Lung microvascular endothelial cell (primary cell): ENCODE measurements around the gene PRDX2. TPM values are rescaled to one million over a fixed set of nuclear protein-coding genes. Genes with fewer than 3 reads are reported as not detected.
A peak's percentile ranks its signal among the peaks of the same experiment; 100 is the strongest.
"Not testable (repeated sequence)": the region's sequence is repeated elsewhere in the genome, so short reads cannot be mapped to it uniquely, and the experiment has no call there.

ENCODE experiments used
- DNase-seq, 2 donors: peaks; one replicate each; pipeline versions ENCODE4 v3.0.0 to v3.0.0-alpha.2; 2010; ENCODE audit warnings: low read depth in 2 of 2
- total RNA-seq: library from RNA; depleted of rRNA; stranded (reverse); fragments of >200 nt; gene quantifications from 2 replicates; pipeline ENCODE4 v1.2.1, GENCODE V29; 2014

PRDX2 gene
- total RNA-seq, 1 donor from 2014 or later, result 189 TPM

DNA sequence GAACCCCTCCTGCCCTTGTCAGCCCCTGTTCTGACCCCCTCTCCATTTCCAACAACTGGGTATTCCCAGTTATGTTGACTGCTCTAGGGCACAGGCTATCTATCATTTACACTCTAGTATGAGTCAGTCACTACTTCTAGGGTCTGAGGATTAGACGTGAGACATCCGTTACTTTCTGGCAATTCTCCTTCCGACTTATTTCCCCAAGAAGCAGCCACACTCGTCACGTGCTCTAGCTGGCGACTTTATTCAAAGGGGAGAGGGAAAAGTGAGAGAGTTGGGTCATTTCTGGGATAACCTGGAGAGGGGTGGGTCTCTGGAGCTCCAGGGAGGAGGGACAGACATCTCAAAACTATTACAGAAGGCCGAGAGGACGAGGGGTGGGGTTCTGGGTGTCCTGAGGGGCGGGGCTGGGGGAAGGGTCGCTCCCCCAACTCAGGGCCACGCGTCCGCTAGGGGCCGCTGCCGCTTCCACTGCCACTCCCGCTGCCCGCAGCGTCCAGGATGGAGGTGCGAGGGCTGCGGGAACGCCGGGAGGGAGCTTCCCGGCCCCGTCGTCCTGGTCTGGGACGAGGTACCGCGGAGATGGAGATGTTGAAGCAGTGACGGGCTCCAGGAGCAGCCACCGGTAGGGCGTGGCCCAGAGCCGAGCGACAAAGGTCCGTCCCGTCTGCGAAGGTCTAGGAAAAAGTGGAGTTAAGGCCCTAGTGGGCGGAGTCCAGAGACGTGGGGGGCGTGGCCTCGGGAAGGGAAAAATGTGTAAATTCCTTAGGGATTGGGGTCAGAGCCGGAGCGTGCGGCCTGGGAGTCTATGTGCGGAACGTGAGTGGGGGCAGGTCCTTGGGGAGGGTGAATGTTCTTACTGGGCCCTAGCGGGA, 23.9 kb upstream of the PRDX2 start:
- peak in 1 of 2 donors; percentile 33 for DNase-seq

DNA sequence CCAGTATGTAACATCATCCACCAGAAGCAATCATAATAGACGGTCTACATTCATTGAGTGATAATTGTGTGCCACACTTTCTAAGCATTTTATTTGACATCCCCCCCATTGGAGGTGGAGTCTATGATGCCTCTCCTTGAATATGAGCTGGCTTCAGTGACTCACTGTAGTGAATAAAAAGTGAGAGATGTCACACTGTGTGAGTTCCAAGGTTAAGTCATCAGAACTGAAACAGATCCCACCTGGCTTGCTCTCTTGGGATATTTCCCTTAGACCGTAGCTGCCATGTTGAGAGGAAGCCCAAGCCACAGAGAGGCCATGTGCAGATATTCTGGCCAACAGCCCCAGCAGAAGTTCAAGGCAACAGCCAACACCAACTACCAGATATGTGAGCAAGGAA, 20.2 kb upstream of the PRDX2 start:
- no peak for DNase-seq

DNA sequence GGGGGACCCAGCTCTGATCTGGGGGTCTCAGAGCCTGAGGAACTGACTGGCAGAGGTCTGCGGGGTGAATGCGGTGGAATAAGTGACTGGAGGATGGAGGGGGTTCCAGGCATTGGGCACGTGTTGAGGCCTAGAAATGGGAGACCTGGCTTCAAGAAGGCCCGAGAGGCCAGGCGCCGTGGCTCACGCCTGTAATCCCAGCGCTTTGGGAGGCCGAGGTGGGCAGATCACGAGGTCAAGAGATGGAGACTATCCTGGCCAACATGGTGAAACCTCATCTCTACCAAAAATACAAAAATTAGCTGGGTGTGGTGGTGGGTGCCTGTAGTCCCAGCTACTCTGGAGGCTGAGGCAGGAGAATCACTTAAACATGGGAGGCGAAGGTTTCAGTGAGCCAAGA, 16.2 kb upstream of the PRDX2 start:
- DNase-seq, result not testable (repeated sequence)

DNA sequence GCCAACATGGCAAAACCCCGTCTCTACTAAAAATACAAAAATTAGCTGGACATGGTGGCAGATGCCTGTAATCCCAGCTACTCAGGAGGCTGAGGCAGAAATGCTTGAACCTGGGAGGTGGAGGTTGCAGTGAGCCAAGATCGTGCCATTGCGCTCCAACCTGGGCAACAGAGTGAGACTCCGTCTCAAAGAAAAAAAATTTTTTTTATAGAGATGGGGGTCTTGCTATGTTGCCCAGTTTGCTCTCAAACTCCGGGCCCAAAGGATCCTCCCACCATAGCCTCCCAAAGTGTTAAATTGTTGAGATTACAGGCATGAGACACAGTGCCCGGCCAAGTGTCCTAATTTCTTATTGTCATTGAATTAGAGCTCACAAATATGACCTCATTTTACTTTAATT, 15.6 kb upstream of the PRDX2 start:
- not testable (repeated sequence) for DNase-seq

DNA sequence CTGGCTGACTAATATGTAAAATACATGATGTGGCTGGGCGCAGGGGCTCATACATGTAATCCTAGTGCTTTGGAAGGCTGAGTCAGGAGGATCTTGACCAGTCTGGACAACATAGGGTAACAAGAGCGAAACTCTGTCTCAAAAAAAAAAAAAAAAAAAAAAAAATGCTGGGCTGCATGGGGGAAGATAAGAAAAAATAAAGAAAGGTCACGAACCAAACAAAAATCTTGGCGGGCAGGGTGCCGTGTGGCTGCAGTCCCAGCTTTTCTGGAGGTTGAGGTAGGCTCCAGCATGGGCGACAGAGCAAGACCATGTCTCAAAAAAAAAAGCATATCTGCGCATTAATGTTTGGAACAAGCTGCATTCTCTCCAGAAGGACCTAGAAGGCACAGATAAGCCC, 13.5 kb upstream of the PRDX2 start:
- DNase-seq, result no peak

DNA sequence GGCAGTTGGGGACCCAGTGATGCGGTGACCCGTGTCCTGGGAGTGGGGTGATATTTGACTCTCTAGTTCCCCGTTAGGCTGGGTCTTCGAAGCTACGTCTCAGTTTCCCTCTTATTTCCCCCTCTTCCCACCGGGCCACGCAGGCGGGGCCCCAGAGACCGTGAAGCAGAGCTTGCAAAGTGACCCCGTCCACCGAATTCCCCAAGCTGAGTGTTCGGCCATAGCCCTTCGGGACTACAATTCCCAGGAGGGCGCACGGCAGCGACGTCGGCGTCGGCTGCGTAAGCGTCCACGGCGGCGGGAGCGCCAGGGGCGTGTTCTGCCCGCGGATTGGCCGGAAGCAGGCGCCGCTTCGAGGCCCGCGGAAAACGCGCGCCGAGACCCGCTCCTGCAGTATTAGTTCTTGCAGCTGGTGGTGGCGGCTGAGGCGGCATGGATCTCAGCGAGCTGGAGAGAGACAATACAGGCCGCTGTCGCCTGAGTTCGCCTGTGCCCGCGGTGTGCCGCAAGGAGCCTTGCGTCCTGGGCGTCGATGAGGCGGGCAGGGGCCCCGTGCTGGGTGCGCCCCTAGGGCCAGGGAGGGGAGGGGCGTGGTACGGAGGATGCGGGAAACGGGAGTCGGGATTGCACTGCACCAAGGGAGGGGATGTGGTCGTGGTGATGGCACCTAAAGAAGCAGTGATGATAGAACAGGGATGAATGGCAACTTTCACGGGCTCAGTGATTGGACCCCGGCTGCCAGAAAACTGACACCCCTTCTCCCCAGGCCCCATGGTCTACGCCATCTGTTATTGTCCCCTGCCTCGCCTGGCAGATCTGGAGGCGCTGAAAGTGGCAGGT, 4.9 kb upstream of the PRDX2 start, which contains the start of gene RNASEH2A:
Gene RNASEH2A, plus strand, starts transcription at position 343 of the 840 bp plus-strand sequence. Its CDS starts 90 bp downstream, at position 433.
- DNase-seq, result peak; percentile 92 to 93

DNA sequence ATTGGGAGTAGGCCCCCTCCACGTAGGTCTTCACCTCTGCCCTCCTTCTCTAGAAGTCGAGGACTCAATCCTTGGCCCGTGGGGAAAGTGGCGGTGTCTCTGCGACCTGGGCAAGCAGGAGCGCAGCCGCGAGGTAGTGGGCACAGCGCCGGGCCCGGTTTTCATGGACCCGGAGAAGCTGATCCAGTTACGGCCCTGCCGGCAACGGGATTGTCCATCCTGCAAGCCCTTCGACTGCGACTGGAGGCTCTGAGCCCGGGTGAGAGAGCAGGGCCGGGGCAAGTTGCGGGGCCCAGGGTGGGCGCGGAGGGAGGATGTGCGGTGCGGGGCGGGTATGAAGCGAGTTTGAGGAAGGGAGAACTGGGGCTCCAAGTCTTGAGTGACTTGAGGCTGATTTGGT, 2.5 kb upstream of the PRDX2 start:
- no peak for DNase-seq

DNA sequence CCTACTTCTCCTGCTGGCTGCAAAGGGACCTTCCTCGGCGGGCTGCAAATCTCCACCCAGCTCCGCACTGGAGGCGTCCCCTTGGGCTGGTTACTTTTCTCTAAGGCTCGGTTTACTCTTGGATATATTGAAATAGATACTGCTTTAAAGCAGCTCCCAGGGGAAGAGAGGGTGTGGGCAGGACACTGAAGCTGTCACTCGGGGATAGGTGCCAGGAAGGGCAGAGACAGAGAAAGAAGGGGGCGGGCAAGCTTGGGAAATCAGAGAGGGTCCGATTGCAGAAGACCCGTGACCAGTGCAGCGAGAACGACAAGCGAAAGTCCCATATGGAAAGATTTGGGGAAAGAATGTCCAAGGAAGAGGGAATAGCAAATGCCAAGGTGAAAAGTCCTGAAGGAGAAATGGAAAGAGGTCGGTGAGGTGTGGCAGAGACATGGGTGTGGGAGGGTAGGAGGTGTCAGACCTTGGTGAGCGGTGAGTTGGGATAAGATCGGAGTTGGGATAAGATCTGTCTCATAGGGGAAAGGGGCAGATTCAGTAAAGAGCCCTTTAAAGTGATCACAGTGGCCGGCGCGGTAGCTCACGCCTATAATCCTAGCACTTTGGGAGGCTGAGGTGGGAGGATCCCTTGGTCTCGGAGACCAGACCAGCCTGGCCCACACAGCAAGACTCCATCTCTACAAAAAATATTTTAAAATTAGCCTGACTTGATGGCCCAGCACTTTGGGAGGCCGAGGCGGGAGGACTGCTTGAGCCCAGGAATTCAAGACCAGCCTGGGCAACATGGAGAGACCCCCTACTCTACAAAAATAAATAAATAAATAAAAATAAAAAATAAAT, 887 bp upstream of the PRDX2 start:
- DNase-seq, result no peak

DNA sequence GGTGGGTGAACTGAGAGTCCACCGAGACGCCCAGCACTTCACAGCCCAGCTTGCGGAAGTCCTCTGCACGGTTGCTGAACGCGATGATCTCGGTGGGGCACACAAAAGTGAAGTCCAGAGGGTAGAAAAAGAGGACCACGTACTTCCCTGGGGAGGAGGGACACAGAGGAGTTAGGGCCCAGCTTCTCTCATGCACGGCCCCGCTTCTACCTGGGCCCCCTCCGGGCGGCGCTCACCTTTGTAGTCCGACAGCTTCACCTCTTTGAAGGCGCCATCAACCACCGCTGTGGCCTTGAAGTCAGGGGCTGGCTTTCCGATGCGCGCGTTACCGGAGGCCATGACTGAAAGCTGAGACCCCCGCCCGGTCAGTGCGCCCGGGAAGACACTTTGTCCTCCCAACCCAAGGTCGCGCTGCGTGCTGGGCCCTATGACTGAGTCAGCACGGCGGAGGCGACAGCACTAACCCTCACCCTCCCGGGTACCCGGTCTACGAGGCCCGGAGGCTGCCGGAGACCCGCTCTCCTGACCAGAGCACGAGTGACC, 606 bp downstream of the PRDX2 start:
- DNase-seq, result no peak

DNA sequence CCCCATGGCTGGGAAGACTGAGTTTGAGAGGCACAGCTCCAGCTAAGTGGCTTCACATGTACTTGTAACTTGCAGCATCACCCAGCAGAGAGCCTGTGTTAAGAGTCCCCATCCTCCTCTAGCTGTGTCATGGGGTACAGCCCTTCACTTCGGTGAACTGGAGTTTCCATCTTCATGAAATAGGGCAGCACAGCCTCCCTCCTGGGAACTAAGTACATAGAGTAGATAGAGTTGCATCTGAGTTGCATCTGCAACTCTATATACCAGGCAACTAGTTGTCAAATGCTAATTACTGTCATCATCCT, 1.2 kb downstream of the PRDX2 start:
- DNase-seq, result no peak

DNA sequence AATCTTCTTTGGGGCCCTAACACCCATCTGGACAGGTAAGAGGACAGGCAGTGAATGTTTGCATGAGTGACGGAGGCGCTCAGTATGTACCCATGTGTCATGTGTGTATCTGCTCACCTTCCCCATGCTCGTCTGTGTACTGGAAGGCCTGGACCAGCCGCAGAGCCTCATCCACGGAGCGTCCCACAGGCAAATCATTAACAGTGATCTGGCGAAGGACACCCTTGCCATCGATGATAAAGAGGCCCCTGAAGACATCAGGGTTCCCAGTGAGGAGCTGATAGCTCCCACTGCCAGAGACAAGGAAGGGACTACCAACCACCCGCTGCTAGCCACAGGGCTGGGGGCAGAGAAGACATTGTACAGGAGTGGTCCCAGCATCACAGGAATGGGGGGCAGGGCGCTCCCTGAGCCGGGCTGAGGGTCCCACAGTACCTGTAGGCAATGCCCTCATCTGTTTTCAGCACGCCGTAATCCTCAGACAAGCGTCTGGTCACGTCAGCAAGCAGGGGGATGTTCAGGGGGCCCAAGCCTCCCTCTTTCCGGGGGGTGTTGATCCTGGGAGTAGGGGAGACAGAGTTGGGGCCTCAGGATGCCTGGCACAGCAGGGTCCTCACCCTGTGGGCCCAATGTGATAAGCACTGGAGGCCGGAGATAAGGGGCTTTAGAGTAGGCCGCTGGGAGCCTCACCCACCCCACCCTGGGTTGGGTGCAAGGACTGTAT, 1.7 kb downstream of the PRDX2 start:
- no peak for DNase-seq

DNA sequence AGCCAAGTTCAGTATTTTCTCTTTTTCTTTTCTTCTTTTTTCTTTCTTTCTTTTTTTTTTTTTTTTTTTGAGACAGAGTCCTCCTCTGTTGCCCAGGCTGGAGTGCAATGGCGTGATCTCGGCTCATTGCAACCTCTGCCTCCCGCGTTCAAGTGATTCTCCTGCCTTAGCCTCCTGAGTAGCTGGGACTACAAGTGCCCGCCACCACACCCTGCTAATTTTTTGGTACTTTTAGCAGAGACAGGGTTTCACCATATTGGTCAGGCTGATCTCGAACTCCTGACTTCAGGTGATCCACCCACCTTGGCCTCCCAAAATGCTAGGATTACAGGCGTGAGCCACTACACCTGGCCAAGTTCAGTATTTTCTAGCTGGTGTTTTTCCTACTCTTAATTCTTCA, 4.0 kb downstream of the PRDX2 start:
- DNase-seq, result not testable (repeated sequence)

DNA sequence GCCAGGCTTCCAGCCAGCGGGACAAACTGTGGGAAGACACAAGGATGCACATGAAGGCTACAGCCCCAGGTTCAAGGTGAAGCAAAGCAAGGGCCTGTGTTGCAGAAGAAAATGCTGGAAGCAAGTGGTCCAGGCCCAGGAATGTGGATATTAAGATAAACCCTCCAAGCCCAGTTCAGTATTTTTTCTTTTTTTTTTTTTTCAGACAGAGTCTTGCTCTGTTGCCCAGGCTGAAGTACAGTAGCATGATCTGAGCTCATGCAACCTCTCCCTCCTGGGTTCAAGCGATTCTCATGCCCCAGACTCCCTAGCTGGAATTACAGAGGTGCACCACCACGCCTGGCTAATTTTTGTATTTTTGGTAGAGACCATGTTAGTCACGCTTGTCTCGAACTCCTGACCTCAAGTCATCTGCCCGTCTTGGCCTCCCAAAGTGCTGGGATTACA, 4.4 kb downstream of the PRDX2 start:
- no peak for DNase-seq

DNA sequence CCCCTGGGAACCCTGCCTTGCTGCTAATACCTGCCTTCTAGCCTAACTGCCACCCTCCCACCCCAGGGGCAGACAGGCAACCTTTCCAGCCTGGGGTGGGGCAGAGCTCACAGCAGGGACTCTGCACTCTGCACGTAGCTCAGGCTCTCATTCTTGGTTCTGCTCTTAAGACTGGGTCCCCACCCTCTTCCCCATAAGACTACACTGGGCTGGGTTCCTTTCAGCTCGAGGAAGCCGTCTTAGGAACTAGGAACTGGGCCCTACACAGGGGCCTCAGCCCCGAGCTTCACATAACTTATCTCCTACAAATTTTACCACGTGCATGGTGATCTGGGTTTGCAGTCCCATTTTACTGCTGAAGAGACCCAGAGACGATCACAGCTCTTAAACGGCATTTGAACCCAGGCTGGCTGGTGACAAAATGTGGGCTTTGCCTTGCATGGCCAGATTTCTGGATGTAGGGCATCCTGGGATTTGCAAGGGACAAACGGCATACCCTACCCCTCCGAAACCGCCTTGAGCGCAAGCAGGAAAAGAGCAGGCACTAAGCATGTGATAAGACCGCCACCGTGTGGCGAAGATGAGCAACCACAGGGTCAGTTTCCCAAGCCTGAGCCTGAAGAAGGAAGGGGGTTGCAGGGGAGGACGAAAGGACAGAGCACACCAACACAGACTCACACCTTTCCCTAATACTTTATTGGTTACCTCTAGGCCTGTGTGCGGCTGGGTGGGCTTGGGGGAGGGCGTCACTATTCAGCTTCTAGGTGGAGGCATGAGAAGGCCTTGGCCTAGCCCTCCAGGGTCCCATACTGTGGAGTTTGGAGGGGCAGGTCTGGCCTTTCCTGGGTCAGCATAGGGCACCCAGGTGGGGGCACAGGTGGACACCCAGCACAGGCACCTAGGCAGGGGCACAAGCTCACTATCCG, 5.2 kb downstream of the PRDX2 start:
- DNase-seq, result peak; percentile 81 to 83

DNA sequence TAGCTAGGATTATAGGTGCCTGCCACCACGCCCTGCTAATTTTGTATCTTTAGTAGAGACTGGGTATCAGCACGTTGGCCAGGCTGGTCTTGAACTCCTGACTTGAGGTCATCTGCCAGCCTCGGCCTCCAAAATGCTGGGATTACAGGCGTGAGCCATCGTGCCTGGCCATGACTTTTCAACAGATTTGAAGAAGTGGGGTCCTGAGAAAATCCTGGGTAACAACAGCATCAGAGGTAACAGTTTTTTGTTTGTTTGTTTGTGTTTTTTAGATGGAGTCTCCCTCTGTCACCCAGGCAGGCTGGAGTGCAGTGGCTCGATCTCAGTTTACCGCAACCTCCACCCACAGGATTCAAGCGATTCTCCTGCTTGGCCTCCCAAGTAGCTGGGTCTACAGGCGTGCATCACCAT, 6.6 kb downstream of the PRDX2 start:
- no peak for DNase-seq

DNA sequence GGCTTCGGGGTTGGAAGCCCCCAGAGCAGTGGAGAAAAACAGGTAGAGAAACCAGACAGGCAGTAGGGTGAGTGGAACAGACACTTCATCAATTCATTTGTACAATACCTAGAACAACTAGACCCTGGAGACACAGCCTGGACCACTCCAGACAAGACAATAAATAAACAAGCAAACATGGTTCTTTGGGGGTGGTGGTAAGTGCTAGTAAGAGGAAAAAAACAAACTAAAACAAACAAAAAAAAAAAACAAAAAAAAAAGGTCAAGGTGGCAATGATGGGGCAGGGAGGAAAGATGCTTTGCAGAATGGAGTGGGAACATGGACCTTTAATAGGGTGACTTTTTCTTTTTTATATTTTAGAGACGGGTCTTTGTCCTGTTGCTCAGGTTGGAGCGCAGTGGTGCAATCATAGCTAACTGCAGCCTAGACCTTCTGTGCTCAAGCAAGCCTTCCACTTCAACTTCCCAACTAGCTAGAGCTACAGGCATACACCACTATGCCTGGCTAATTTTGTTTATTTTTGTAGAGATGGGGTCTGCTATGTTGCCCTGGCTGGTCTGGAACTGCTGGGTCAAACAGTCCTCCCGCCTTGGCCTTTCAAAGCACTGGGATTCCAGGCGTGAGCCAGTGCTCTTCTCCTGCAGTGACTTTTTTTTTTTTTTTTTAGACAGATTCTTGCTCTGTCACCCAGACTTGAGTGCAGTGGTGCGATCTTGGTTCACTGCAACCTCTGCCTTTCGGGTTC, 7.2 kb downstream of the PRDX2 start:
- DNase-seq, result peak; percentile 24 to 53

DNA sequence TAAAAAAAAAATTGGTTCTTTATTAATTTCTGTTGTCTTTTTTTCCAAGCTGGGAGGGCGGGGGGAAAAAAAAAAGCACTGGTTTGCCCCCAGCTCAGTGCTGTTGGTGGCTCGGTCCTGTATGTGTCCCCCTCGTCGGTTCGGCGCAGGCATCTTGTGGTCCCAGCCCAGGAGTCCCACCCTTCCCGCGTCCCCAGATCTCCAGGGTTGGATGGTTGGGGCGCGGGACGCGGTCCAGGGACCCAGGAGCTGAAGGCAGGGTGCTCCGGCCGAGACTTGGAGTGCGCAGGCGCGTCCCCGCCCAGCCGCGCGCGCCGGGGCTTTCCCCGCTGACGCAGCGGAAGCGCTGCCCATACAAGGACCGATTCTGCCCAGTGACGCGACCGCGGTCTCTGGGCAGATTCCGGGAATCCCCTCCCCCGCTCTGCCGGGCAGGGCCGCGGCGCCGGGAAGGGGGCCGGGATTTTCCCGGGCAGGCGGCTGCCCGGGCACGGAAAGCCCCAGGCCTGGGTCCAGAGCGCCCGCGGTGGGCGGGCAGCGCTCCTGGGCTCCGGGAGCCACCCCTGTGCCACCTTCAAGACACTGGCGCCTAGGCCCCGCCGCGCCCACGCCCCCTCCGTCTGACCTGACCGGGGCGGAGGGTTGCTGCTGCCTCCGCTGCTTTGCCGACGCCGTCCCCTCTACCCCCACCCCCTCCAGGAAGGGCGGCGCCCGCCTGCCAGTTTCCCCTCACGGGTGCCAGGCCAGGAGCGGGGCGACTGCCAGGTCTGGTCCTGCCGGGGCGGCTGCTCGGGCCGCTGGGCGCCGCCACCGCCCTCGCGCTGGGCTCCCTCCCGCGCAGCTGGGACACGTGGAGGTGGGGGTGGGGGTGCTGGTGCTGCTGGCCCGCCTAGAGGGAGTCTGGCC, 8.1 kb downstream of the PRDX2 start:
- peak; percentile 95 to 97 for DNase-seq

DNA sequence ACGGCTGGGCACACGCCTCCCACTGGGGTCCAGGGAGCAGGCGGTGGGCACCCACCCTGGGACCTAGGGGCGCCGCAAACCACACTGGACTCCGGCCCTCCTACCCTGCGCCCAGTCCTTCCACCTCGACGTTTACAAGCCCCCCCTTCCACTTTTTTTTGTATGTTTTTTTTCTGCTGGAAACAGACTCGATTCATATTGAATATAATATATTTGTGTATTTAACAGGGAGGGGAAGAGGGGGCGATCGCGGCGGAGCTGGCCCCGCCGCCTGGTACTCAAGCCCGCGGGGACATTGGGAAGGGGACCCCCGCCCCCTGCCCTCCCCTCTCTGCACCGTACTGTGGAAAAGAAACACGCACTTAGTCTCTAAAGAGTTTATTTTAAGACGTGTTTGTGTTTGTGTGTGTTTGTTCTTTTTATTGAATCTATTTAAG, 8.7 kb downstream of the PRDX2 start:
- no peak for DNase-seq
